Neural cell (in vitro differentiated cells): ENCODE results near the gene MLEC. TPM values are rescaled to one million over a fixed set of nuclear protein-coding genes. Genes with fewer than 3 reads are reported as not detected.

ENCODE experiments used
- H2AFZ ChIP-seq: fragments of 200-600, 300-800 bp; sonication (generic), shearing (Covaris generic); 2 replicates; pipeline ENCODE4 v1.6.0; 2014; ENCODE audit warnings: low read depth, mild to moderate bottlenecking, antibody characterized with exemption, low read length, moderate library complexity
- H3F3A ChIP-seq: fragments of 200-600 bp; shearing (Covaris generic); 2 replicates; pipeline ENCODE4 v1.6.1; 2016; ENCODE audit warnings: mild to moderate bottlenecking, moderate library complexity, mixed read lengths, antibody characterized with exemption, low read length; ENCODE audit not compliant: insufficient read depth, poor library complexity, severe bottlenecking
- H3K27ac ChIP-seq: fragments of 200-600, 300-800 bp; sonication (generic), shearing (Covaris generic); 2 replicates; pipeline ENCODE4 v1.5.1; 2014; ENCODE audit warnings: mild to moderate bottlenecking, low read length, moderate library complexity
- H3K27me3 ChIP-seq: fragments of 300-800, 200-600 bp; sonication (generic), shearing (Covaris generic); 2 replicates; pipeline ENCODE4 v1.6.0; 2014; ENCODE audit warnings: mild to moderate bottlenecking, low read depth, low read length, moderate library complexity; ENCODE audit not compliant: insufficient read depth
- H3K36me3 ChIP-seq: fragments of 300-800, 200-600 bp; sonication (generic), shearing (Covaris generic); 2 replicates; pipeline ENCODE4 v1.5.1; 2014; ENCODE audit warnings: mild to moderate bottlenecking, antibody characterized with exemption, low read length, moderate library complexity; ENCODE audit not compliant: insufficient read depth
- H3K4me2 ChIP-seq: fragments of 300-800, 200-600 bp; sonication (generic), shearing (Covaris generic); 2 replicates; pipeline ENCODE4 v1.6.0; 2014; ENCODE audit warnings: mild to moderate bottlenecking, low read length
- H3K4me3 ChIP-seq: fragments of 300-800, 200-600 bp; sonication (generic), shearing (Covaris generic); 2 replicates; pipeline ENCODE4 v1.5.1; 2014; ENCODE audit warnings: mild to moderate bottlenecking, low read length, moderate library complexity
- H3K79me2 ChIP-seq: fragments of 200-600 bp; shearing (Covaris generic); replicated peaks from 2 replicates; pipeline ENCODE4 v1.6.0; 2014; ENCODE audit warnings: mild to moderate bottlenecking, low read length, moderate library complexity; ENCODE audit not compliant: insufficient read depth
- H3K9ac ChIP-seq: fragments of 300-800, 200-600 bp; sonication (generic), shearing (Covaris generic); 2 replicates; pipeline ENCODE4 v1.6.1; 2016; ENCODE audit warnings: mild to moderate bottlenecking, low read length, mixed read lengths
- H3K9me2 ChIP-seq: fragments of 200-600 bp; shearing (Covaris generic); 2 replicates; pipeline ENCODE4 v1.6.1; 2016; ENCODE audit warnings: mild to moderate bottlenecking, low read length, mixed read lengths; ENCODE audit not compliant: insufficient read depth
- H3K9me3 ChIP-seq: fragments of 200-600, 300-800 bp; sonication (generic), shearing (Covaris generic); 2 replicates; pipeline ENCODE4 v1.6.1; 2016; ENCODE audit warnings: mild to moderate bottlenecking, mixed run types, low read length, moderate library complexity, mixed read lengths
- H4K20me1 ChIP-seq: fragments of 200-600 bp; shearing (Covaris generic); 2 replicates; pipeline ENCODE4 v1.6.1; 2016; ENCODE audit warnings: mild to moderate bottlenecking, mixed run types; ENCODE audit not compliant: insufficient read depth
- CTCF ChIP-seq: fragments of 450-650 bp; IDR thresholded peaks from 2 replicates; pipeline ENCODE4 v1.5.1; 2014; ENCODE audit warnings: antibody characterized with exemption, mild to moderate bottlenecking, moderate library complexity; ENCODE audit not compliant: poor library complexity, severe bottlenecking
- EP300 ChIP-seq: fragments of 450-650 bp; conservative IDR thresholded peaks from 2 replicates; pipeline ENCODE4 v1.6.1; 2014; ENCODE audit warnings: antibody characterized with exemption, mild to moderate bottlenecking, moderate library complexity; ENCODE audit not compliant: poor library complexity, severe bottlenecking
- EZH2 ChIP-seq: fragments of 200-600, 300-800 bp; shearing (Covaris generic), sonication (generic); IDR thresholded peaks from 2 replicates; pipeline ENCODE4 v1.6.1; 2014; ENCODE audit warnings: antibody characterized with exemption, low read length, borderline replicate concordance, mild to moderate bottlenecking; ENCODE audit not compliant: insufficient read depth, poor library complexity, severe bottlenecking
- MXI1 ChIP-seq: fragments of 450-650 bp; conservative IDR thresholded peaks from 2 replicates; pipeline ENCODE4 v1.6.1; 2014; ENCODE audit warnings: antibody characterized with exemption, mild to moderate bottlenecking; ENCODE audit not compliant: poor library complexity, severe bottlenecking
- POLR2AphosphoS5 ChIP-seq: IDR thresholded peaks from 2 replicates; pipeline ENCODE4 v1.6.1; 2012
- RAD21 ChIP-seq: fragments of 450-650 bp; conservative IDR thresholded peaks from 2 replicates; pipeline ENCODE4 v1.6.1; 2014; ENCODE audit warnings: antibody characterized with exemption, mild to moderate bottlenecking, moderate library complexity
- REST ChIP-seq: IDR thresholded peaks from 2 replicates; pipeline ENCODE4 v1.6.1; 2012; ENCODE audit warnings: borderline replicate concordance
- SMC3 ChIP-seq: fragments of 450-650 bp; conservative IDR thresholded peaks from 2 replicates; pipeline ENCODE4 v1.6.1; 2014; ENCODE audit warnings: antibody characterized with exemption, mild to moderate bottlenecking, moderate library complexity; ENCODE audit not compliant: poor library complexity
- TAF1 ChIP-seq: IDR thresholded peaks from 2 replicates; pipeline ENCODE4 v1.6.1; 2012; ENCODE audit warnings: low read depth
- polyA plus RNA-seq: library from polyadenylated mRNA; depleted of rRNA; stranded (reverse); fragments of >200 nt; gene quantifications from 2 replicates; pipeline ENCODE4 v1.2.3, GENCODE V29; 2014

MLEC gene
- polyA plus RNA-seq, 1 donor from 2014 or later, result 33.2 TPM

- no peaks in the 10 kb centered on the region for H3F3A ChIP-seq
These were observed 19.1 kb downstream of the MLEC start for GRCh38 chr12:120706029-120706428.

GRCh38 chr12:120708651-120709050 lies 21.7 kb downstream of the MLEC start:
- H3K79me2 ChIP-seq, result peaks cover 25% of the 10 kb centered on the region
- H4K20me1 ChIP-seq, result no peaks in the 10 kb centered on the region
- no peaks in the 10 kb centered on the region for H3K27me3 ChIP-seq
- no peak overlapping the region for H3K9ac ChIP-seq
- H2AFZ ChIP-seq, result no peak overlapping the region
- no peak overlapping the region for H3K4me3 ChIP-seq
- no peaks in the 10 kb centered on the region for H3K9me2 ChIP-seq
- TF ChIP-seq CTCF (no peak), MXI1 (no peak)
- no peaks in the 10 kb centered on the region for H3K9me3 ChIP-seq
- H3F3A ChIP-seq, result peaks cover 1% of the 10 kb centered on the region
- H3K36me3 ChIP-seq, result no peaks in the 10 kb centered on the region
- H3K4me2 ChIP-seq, result no peak overlapping the region
- no peak overlapping the region for H3K27ac ChIP-seq

More at GRCh38 chr12:120706029-120706428, 19.1 kb downstream of the MLEC start:
- Histone ChIP-seq H3K27me3 (no peaks in the 10 kb centered on the region), H2AFZ (no peak overlapping the region), H3K9ac (no peak overlapping the region), H3K9me3 (no peaks in the 10 kb centered on the region), H3K27ac (no peak overlapping the region), H3K9me2 (no peaks in the 10 kb centered on the region), H3K36me3 (no peaks in the 10 kb centered on the region), H3K4me2 (no peak overlapping the region), H3K79me2 (peaks cover 14% of the 10 kb centered on the region), H4K20me1 (no peaks in the 10 kb centered on the region), H3K4me3 (no peak overlapping the region)
- TF ChIP-seq REST (no peak), SMC3 (no peak), EP300 (no peak), RAD21 (no peak), TAF1 (no peak), POLR2AphosphoS5 (no peak), CTCF (no peak), EZH2 (no peak), MXI1 (no peak)
